Thyroid gland (tissue), 4 donors: ENCODE measurements around the gene WDR37. TPM values are rescaled to one million over a fixed set of nuclear protein-coding genes. Genes with fewer than 3 reads are reported as not detected.
A peak's percentile ranks its signal among the peaks of the same experiment; 100 is the strongest.
"Not testable (repeated sequence)": the region's sequence is repeated elsewhere in the genome, so short reads cannot be mapped to it uniquely, and the experiment has no call there.

Source experiments
- DNase-seq, 2 donors: peaks; one replicate each; pipeline ENCODE4 v3.0.0-alpha.2; 2019
- H3K27ac ChIP-seq, 3 donors: fragments of 200-600 bp; sonication (generic); 1 replicate in 2 of 3; 2 replicates in 1 of 3; pipeline ENCODE4 v1.5.1; 2016 to 2019; ENCODE audit warnings: mild to moderate bottlenecking in 1 of 3, moderate library complexity in 1 of 3
- H3K27me3 ChIP-seq: fragments of 200-600 bp; sonication (generic); one replicate; pipeline ENCODE4 v1.5.1; 2019
- H3K36me3 ChIP-seq, 2 donors: fragments of 200-600 bp; sonication (generic); one replicate each; pipeline ENCODE4 v1.5.1; 2016 to 2019
- H3K4me1 ChIP-seq, 2 donors: fragments of 200-600 bp; sonication (generic); one replicate each; pipeline ENCODE4 v1.5.1; 2017 to 2019
- H3K4me3 ChIP-seq, 3 donors: fragments of 200-600 bp; sonication (generic); replicated peaks in 1 of 3; 1 replicate in 2 of 3; 2 replicates in 1 of 3; pipeline ENCODE4 v1.5.1; 2016; ENCODE audit warnings: mild to moderate bottlenecking in 1 of 3
- H3K9me3 ChIP-seq: fragments of 200-600 bp; sonication (generic); one replicate; pipeline ENCODE4 v1.5.1; 2017
- CTCF ChIP-seq, 6 experiments: fragments of 200-600 bp in 3 of 6; fragments of 450-650 bp in 3 of 6; sonication (generic) in 3 of 6; IDR thresholded peaks; one replicate each; pipeline ENCODE4 v1.5.1; 2016 to 2019; ENCODE audit warnings: antibody characterized with exemption in 6 of 6, mild to moderate bottlenecking in 2 of 6, inconsistent platforms in 1 of 6, moderate library complexity in 1 of 6
- POLR2A ChIP-seq, 2 donors: fragments of 450-650 bp; IDR thresholded peaks; one replicate each; pipeline ENCODE4 v1.6.1; 2017; ENCODE audit warnings: antibody characterized with exemption in 2 of 2, mild to moderate bottlenecking in 2 of 2, moderate library complexity in 1 of 2
- WGBS, 2 donors: methylation state at CpG; one replicate each; pipeline ENCODE4 v1.1.5; 2017; 5-methylcytosine and 5-hydroxymethylcytosine counted together
- intact Hi-C: fragments of 100-400 bp; cut with DNase I; formaldehyde crosslinking; loops from one replicate; pipeline ENCODE4 v1.15.1; 2023
- total RNA-seq, 4 donors: library from RNA; depleted of rRNA; stranded (reverse); fragments of >200 nt; gene quantifications; one replicate each; pipeline ENCODE4 v1.2.3, GENCODE V29; 2016

The WDR37 gene
- total RNA-seq, 4 donors from 2014 or later, result 15.2 to 26.3 (median 16.4) TPM

- H3K27ac ChIP-seq, result no peak overlapping the region
- no peaks in the 10 kb centered on the region for H3K9me3 ChIP-seq
- 85 to 92% methylated on average over 11 of the region's 11 CpGs for WGBS, 2 donors
- no peak overlapping the region for H3K4me3 ChIP-seq
- no peaks in the 10 kb centered on the region for H3K4me1 ChIP-seq
- intact Hi-C loops, result no loop called here
- TF ChIP-seq POLR2A (IDR thresholded peaks at IDR 0.05) (no peak), CTCF (IDR thresholded peaks at IDR 0.05) (no peak)
- H3K36me3 ChIP-seq, result peaks cover 2 to 5% of the 10 kb centered on the region in 2 donors
- H3K27me3 ChIP-seq, result no peaks in the 10 kb centered on the region
- DNase-seq, result no peak
These were observed 19.1 kb upstream of the WDR37 start for GRCh38 chr10:1037098-1037497.

GRCh38 chr10:1038769-1039168 is 17.4 kb upstream of the WDR37 start:
- H3K27ac ChIP-seq, H3K4me3 ChIP-seq, H3K27me3 ChIP-seq, intact Hi-C loops, DNase-seq, H3K4me1 ChIP-seq, H3K9me3 ChIP-seq: not testable (repeated sequence)
- WGBS, 2 donors, result 100% methylated on average over 3 of the region's 20 CpGs; no CpG with 5 or more reads in 1 of the 2 donors
- H3K36me3 ChIP-seq, result peaks cover 5 to 10% of the 10 kb centered on the region in 2 donors

GRCh38 chr10:1040133-1040532 is 16.1 kb upstream of the WDR37 start:
- Histone ChIP-seq H3K36me3 (peaks cover 5 to 10% of the 10 kb centered on the region in 2 donors), H3K9me3 (no peaks in the 10 kb centered on the region), H3K27me3 (no peaks in the 10 kb centered on the region), H3K4me1 (no peaks in the 10 kb centered on the region), H3K4me3 (no peak overlapping the region), H3K27ac (no peak overlapping the region)
- TF ChIP-seq POLR2A (IDR thresholded peaks at IDR 0.05) (no peak), CTCF (IDR thresholded peaks at IDR 0.05) (no peak)
- 87 to 92% methylated on average over 3 of the region's 3 CpGs for WGBS, 2 donors
- intact Hi-C loops, result loop anchor here (5.0 kb wide), 1 partner anchor 113 kb away; no protein-coding TSS in a partner anchor
- no peak for DNase-seq

GRCh38 chr10:1041514-1041913 is 14.7 kb upstream of the WDR37 start:
- DNase-seq, result no peak
- Histone ChIP-seq H3K9me3 (no peaks in the 10 kb centered on the region), H3K27me3 (no peaks in the 10 kb centered on the region), H3K36me3 (peaks cover 5 to 10% of the 10 kb centered on the region in 2 donors), H3K27ac (no peak overlapping the region), H3K4me1 (no peaks in the 10 kb centered on the region), H3K4me3 (no peak overlapping the region)
- WGBS, 2 donors, result 96% methylated on average over 9 of the region's 9 CpGs
- intact Hi-C loops, result loop anchor here (5.0 kb wide), 1 partner anchor 114 kb away; no protein-coding TSS in a partner anchor
- no peak for TF ChIP-seq POLR2A (IDR thresholded peaks at IDR 0.05)
- no peak for TF ChIP-seq CTCF (IDR thresholded peaks at IDR 0.05)

GRCh38 chr10:1043532-1043995 is 12.6 kb upstream of the WDR37 start:
- Histone ChIP-seq H3K9me3 (no peaks in the 10 kb centered on the region), H3K27ac (peak overlapping the region; percentile 9 to 57 (median 41)), H3K4me1 (peaks cover 6 to 7% of the 10 kb centered on the region in 2 donors), H3K4me3 (no peak overlapping the region), H3K27me3 (no peaks in the 10 kb centered on the region), H3K36me3 (peaks cover 5 to 10% of the 10 kb centered on the region in 2 donors)
- TF ChIP-seq POLR2A (IDR thresholded peaks at IDR 0.05), result peak in 1 of 2 donors; percentile 20
- no peak for TF ChIP-seq CTCF (IDR thresholded peaks at IDR 0.05)
- WGBS, 2 donors, result 72 to 75% methylated on average over 12 of the region's 12 CpGs
- intact Hi-C loops, result loop anchor here (5.0 kb wide), 1 partner anchor 116 kb away; no protein-coding TSS in a partner anchor
- DNase-seq, result no peak
